Fibroblast of mammary gland (primary cell): ENCODE measurements around the gene PIK3R2.

ENCODE experiments used
- DNase-seq: peaks from one replicate; pipeline ENCODE4 v3.0.0-alpha.2; 2010; ENCODE audit warnings: low read depth
- H3K4me3 ChIP-seq: 2 replicates; pipeline ENCODE4 v1.5.1; 2011; ENCODE audit warnings: low read depth, mild to moderate bottlenecking, low read length, moderate library complexity; ENCODE audit not compliant: control insufficient read depth
- CTCF ChIP-seq: conservative IDR thresholded peaks from 2 replicates; pipeline ENCODE4 v1.5.1; 2011; ENCODE audit warnings: low read depth, low read length, inconsistent platforms; ENCODE audit not compliant: control insufficient read depth, insufficient read depth

Gene PIK3R2

GRCh38 chr19:18122860-18123795 is 29.8 kb upstream of the PIK3R2 start:
- no peak for DNase-seq
- H3K4me3 ChIP-seq: no peak overlapping the region
- no peak for TF ChIP-seq CTCF

- no peak for DNase-seq
- no peak overlapping the region for H3K4me3 ChIP-seq
- TF ChIP-seq CTCF: no peak
These were observed 29.1 kb upstream of the PIK3R2 start for GRCh38 chr19:18123819-18124218.

DNA sequence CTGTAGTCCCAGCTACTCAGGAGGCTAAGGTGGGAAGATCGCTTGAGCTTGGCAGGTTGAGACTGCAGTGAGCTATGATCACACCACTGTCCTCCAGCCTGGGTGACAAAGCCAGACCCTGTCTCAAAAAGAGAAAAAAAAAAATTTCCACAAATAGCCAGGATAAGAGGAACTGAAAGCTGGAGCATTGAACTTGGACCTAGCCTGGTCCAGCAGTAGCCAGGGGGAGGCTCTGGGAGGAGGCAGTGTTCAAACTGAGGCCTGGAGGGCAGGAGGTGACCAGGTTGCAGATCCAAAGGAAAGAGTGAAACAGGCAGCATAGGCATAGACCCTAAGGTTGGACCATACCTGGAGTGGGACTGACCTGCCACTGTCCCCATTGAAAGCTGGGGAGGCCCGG is 26.9 kb upstream of the PIK3R2 start:
- no peak for TF ChIP-seq CTCF
- no peak overlapping the region for H3K4me3 ChIP-seq
- DNase-seq: no peak

DNA sequence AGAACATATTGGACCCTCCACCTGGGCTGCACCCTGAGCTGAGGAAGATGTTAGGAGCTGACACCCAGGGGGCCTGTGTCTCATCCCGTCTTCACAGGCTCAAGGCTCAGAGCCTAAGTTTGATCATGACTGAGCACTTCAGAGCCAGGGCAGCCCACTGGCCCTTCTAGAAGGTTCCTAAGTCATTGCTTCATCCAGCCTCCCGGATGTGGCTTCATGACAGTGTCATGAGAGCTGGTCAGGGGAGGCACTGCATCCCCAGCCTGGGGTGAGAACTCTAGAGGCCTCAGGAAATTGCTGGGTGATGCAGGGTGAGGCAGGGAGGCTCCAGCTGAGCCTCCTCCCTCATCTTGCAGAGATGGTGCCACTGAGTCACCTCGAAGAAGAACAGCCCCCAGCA is 24.9 kb upstream of the PIK3R2 start:
- DNase-seq: peak; percentile 17
- TF ChIP-seq CTCF: no peak
- H3K4me3 ChIP-seq: no peak overlapping the region

DNA sequence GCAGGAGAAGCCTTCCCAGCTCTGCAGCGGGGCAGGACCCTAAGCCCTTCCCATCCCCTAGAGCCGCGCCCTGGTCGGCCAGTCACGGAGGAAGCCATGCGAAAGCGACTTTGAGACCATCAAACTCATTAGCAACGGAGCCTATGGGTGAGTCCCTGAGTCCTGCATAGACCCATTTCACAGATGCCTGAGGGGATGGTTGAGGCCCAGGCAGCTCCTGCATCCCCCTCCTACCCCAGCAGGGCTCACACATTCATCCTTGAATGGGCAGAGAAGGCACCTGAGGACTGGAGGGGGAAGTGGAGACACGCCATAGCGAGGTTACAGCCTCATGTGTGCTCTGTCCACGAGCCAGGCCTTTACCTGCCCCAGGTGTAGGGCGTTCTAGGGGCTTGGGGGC is 24.2 kb upstream of the PIK3R2 start:
- no peak overlapping the region for H3K4me3 ChIP-seq
- no peak for TF ChIP-seq CTCF
- DNase-seq: no peak

GRCh38 chr19:18130523-18131242 is 22.3 kb upstream of the PIK3R2 start:
- TF ChIP-seq CTCF: no peak
- DNase-seq: no peak
- H3K4me3 ChIP-seq: no peak overlapping the region
